ENCODE measurements around the gene SMIM35.
A peak's percentile ranks its signal among the peaks of the same experiment; 100 is the strongest.
"Not testable (repeated sequence)": the region's sequence is repeated elsewhere in the genome, so short reads cannot be mapped to it uniquely, and the experiment has no call there.

SMIM35 gene

GRCh38 chr11:118017631-118018315, 69.0 kb downstream of the SMIM35 start:
- DNase-seq: no peak

GRCh38 chr11:118017111-118017510, 69.7 kb downstream of the SMIM35 start:
- DNase-seq: no peak

DNA sequence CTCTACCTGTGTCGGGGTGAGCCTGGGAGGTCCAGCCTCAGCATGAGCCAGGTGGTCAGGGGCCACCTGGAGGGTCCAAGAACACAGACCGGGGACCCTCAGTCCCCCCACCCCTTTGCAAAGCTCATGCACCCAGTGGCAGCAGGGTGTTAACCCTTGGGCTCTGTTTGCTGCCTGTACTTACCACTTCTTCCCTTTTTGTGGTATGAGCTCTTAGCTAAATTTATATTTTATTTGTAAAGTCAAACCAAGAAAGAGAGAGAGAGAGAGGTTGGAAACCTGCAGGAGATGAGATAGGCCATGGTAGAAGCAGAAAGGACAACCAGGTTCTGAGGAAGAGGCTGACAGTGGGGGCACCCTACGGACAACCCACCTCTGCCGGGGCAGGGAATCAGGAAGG, 70.7 kb downstream of the SMIM35 start:
- no peak for DNase-seq

DNA sequence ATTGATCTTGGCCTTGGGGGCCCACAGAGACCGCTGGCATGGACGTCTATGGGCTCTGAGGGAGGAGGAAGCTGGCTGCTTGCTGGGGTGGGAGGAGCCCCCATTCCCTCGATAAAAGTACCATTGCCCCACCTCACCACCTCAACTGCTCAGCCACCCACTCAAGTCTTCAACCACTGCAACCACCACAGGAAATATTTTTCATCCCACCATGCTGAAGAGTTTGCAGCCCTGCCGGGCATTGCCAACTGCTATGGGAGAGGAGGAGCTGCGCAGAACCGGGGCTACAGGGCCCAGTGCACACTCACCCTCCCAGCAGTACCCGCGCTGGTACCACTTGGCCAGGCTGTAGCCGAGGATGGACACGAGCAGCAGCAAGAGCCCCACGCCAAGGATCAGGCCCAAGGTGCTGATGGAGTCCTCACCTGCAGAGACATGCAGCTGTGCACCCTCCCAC, 71.3 kb downstream of the SMIM35 start:
- no peak for DNase-seq

DNA sequence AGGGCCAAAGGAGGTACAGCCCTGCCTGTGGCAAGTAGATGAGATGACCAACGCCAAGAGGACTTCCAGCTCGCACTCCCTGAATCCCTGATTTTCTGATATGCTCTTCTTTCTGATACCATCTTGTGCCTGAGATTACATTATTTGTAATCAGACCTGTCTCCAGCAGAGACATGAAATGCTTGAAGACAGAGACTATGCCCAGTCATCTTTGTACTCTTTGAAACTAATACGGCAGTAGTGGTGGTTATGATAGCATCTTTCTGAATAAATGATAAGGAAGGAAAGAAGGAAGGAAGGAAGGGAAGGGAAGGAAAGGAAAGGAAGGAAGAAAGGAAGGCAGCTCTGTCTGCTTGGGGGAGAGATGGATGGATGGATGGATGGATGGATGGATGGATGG, 72.7 kb downstream of the SMIM35 start:
- DNase-seq: no peak

GRCh38 chr11:118012083-118012669, 74.6 kb downstream of the SMIM35 start:
- no peak for DNase-seq

DNA sequence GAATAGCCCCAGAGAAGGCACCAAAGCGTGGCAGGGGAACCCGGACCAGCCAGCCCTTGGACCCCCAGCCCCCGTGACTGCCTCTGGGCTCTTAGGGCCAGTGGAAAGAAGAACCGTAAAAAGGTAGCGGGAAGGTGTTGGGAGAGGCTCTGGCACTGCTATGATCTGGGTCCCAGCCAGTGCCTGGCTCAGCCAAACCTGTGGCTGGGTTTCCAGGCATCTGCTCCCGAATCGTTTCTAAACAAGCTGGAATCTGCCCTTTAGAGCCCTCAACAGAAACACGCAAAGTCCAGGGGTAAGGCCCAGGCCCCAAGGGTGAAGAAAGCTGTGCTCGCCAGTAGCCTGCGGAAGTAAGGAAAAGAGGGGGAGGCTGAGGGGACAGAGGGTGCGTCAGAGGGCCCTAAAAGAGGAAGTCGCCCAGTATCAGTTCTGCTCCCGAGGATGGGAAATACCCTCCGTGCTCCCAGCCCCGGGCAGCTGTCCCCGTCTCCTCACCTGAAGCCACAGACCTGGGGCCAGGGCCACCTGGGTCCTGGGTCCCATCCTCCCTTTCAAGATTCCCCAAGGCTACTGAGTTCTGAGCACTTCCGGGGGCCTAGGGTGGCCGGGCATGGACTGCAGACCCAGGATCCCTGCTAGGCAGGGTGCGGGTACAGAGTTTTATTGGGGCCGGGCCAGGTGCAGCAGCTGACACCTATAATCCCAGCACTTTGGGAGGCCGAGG, 75.9 kb downstream of the SMIM35 start:
- DNase-seq: no peak

GRCh38 chr11:118009864-118010737, 76.7 kb downstream of the SMIM35 start:
- no peak for DNase-seq

- DNase-seq: no peak
Measured at GRCh38 chr11:118008271-118008911, 78.4 kb downstream of the SMIM35 start.

DNA sequence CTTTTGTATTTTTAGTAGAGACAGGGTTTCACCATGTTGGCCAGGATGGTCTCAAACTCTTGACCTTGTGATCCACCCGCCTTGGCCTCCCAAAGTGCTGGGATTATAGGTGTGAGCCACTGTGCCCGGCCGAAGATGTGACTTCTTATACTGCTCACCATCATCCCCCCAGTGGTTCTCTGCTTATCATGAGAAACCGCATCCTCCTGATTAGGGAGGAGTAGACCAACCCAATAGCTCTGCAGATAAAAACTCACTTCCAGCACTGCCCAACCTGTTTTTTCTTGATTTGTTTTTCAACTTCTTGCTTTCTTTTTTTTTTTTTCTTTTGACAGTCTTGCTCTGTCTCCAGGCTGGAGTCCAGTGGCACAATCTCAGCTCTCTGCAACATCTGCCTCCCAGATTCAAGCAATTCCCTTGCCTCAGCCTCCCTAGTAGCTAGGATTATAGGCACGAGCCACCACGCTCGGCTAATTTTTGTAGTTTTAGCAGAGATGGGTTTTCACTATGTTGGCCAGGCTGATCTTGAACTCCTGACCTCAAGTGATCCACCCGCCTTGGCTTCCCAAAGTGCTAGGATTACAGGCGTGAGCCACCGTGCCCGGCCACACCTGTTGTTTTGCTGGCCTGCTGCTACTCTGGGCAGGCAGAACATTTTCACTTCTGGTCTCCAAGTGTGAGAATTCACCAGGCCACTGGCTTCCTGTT, 79.0 kb downstream of the SMIM35 start:
- not testable (repeated sequence) for DNase-seq

- no peak for DNase-seq
Measured at GRCh38 chr11:118007040-118007439, 79.7 kb downstream of the SMIM35 start.

GRCh38 chr11:118006153-118006534, 80.6 kb downstream of the SMIM35 start:
- no peak for DNase-seq

DNA sequence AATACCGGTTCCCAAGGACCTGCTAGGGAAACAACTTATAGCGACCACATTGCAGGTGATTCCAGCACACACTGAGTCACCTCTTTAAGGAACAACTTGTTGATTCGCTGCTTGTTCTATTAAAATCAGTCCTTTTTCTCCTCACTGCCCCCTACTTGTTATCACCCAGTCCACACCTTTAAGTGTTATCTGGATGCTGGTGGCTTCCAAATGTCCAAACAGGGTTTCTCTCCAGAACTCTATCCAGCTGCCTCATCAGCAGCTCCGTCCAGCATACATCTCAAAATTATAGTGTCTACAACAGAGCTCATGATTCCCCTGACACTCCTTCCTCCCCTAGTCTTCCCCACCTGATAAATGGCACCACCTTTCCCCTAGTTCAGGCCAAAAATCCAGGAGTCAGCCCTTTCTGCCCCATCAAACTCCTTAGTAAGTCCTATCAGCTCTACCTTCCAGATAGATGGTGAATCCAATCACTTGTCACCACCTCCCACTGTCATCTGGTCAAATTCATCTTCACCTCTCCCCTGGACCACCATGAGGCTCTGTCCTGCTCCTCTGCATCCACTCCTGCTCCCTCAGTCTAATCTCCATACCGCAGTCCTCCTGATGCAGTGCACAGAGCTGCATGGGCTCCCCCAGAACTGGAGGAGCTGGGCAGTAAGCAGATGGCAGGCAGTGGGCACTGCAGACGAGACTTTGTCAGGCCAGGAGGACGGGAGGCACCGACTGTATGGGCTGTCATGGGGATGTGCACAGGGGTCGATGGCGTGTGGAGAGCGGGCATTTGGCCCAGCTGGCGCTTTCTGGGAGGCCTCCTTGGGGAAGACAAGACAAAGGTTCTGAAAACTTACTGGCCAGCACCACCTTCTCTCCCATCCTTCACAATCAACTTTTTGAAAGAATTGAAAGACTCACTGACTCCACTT, 81.3 kb downstream of the SMIM35 start:
- no peak for DNase-seq

GRCh38 chr11:118004543-118005223, 82.1 kb downstream of the SMIM35 start:
- no peak for DNase-seq

DNA sequence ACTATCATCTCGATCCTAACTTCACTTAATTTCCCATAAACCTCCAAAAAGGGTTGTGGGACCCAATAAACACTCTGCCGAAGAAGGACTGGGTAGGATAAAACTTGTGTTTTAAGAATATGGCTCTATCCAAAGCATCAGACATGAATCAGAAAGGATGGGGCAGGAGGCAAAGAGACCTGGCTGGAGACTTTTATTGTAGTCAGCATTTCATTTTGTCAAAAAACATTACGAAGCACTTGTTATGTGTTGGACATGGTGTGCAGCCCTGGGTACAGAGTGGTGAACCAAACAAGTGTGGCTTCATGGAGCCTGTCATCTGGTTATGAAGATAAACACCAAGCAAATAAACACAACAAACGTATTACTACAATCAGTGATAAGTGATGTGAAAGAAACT, 83.3 kb downstream of the SMIM35 start:
- DNase-seq: no peak

- peak; percentile 41 for DNase-seq
Measured at GRCh38 chr11:118002541-118003423, 84.0 kb downstream of the SMIM35 start.

DNA sequence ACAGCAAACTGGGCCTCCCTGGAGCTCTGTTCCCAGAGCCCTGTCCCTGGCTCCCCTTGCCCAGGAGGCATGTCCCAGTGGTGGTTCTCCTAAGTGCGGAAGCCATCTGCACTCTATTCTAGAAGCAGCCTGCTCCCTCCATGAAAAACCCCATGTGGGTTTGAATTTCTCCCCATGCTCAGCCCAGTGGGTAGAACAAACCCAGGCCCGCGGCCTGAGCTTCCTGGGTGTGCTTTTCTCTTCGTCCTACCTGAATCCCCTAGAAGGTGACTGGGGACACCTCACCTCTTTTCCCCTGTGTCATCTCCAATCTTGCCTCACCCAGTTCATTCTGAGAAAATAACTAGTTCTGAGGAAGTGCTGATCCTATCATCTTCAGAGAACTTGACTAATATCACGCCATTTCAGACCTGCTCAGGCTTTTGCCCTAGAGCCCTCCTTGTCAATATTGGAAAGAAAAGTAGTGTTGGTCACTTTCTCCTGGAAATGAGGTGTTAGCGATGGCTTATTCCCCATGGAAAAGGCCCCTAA, 84.7 kb downstream of the SMIM35 start:
- no peak for DNase-seq

DNA sequence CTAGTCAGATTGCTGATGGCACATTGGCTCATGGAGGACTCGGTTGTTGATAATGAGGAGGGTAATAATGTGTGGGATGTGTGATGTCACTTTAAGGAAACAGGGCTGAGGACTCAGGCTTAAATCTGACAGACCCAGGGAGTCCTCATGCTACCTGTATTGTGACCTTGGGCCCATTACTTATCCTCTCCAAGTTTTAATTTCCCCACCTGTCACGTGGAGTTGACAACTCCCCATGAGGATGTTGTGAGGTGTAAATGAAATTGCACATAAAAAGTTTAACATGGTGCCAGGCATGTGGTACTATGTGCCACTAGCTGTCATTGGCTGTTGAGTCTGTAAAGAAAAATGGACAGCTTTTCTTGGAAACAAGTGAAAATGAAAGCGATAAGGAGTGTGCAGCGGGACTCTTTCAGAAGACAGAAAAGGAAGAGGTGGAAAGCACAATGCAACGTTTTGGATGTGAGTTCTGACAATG, 85.2 kb downstream of the SMIM35 start:
- DNase-seq: no peak

GRCh38 chr11:118000850-118001228, 85.9 kb downstream of the SMIM35 start:
- DNase-seq: no peak

All from activated CD4-positive, alpha-beta T cell treated with anti-CD3 and anti-CD28 coated beads, Interleukin-2, amount 50 U/mL, for 1 hour (primary cell).